ENCODE results near the gene NCDN.

NCDN gene

DNA sequence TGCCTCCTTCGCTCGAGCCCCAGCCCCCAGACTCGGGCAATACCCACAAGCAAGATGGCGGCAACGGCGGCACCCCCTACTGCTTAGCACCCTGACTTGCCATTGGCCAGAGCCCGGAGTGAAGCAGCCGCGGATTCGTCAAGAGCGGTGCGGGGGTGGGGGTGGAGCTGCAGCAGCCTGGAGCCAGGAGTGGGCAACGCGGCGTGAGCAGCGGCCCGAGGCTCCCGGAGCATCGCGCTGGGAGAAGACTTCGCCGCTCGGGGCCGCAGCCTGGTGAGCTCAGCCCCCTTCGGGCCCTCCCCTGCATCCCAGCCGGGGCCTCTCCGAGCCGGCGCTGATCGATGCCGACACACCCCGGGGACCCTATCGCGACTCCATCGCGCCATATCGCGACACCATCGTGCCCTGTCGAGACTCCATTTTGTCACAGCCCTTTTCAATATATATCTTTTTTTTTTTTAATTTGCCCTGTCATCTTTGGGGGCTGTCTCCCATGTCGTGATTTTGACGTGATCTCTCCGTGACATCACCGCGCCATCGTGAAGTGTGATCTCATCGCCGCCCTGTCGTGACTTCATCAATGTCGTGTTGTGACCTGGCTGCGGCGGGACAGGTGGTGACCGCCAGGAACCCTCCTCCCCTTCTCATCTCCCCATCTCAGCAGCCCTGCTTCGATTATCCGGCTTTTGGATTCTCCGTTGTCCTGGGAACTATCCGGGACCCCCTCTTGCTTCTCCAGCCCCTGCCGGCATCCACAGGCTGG, at the start of gene NCDN:
TSS of gene NCDN (plus strand) at position 189 of the 763 bp plus-strand sequence. CDS start at position 581, 392 bp downstream.
- DNase-seq = peak; percentile 98

DNA sequence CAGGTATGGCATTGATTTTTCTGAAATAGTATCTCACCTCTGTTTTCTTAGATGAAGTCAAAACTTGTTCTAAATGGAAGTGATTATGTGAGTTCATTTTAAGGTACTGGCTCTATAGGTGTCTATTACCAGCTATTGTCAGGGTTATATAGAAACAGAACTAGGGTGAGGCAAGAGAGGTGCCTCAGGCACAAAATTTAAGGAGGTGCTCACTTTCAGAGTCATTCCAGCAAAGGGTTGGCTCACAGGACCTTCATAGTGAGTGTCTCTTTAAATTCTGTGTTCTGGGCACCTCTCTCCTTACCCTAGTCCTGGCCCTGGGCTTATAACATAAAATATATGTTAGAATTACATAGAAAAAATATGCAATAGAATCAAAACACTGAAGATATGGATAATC, 49.7 kb upstream of the NCDN start:
- DNase-seq = no peak

- DNase-seq = no peak
Measured at GRCh38 chr1:35509558-35509957, 48.0 kb upstream of the NCDN start.

GRCh38 chr1:35511305-35511704, 46.3 kb upstream of the NCDN start:
- no peak for DNase-seq

DNA sequence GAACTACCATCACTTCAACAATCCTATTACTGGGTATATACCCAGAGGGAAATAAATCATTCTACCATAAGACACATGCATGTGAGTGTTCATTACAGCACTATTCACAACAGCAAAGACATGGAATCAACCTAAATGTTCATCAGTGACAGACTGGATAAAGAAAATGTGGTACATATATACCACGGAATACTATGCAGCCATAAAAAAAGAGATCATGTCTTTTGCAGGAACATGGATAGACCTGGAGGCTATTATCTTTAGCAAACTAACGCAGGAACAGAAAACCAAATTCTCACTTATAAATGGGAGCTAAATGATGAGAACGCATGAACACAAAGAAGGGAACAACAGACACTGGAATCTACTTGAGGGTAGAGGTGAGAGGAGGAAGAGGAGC, 39.4 kb upstream of the NCDN start:
- no peak for DNase-seq

DNA sequence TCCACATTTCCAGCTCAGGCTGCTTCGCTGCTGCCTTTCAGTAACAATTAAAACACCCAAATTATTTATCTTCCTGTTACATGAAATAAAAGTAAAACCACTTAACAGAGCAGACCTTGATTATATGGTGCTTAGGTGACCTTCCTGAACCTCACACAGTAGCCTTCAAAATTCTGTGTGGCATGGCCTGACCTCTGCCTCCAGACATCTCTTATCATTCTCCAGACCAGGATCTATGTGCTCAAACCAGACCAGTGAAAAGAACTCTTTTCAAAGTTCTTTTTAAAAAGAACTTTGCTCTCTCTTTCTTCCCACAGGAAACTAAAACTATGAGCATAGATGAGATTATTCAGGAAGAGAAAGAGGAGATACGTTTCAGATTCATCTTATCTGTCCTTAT, 38.2 kb upstream of the NCDN start:
- no peak for DNase-seq

GRCh38 chr1:35524106-35524505, 33.5 kb upstream of the NCDN start:
- DNase-seq = no peak

- no peak for DNase-seq
Measured at GRCh38 chr1:35530168-35530567, 27.4 kb upstream of the NCDN start.

DNA sequence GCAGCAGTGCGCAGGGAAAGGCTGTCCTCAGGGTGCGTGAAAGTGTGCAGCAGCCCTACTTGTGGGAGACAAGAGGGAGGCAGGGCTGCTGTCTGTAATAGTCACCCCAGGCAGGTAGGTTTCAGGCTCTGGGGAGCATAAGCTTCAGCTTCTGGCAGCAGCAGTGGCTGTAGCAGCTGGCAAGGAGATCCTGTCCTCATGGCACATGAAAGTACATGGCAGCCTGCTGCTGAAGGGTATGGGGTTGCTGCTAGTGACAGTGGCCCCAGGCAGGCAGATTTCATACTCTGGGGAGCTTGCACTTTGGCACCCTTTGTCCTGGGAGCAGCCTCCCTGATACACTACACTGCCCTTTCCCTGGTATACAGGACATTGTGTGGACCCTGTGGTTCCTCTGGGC, 26.7 kb upstream of the NCDN start:
- no peak for DNase-seq

DNA sequence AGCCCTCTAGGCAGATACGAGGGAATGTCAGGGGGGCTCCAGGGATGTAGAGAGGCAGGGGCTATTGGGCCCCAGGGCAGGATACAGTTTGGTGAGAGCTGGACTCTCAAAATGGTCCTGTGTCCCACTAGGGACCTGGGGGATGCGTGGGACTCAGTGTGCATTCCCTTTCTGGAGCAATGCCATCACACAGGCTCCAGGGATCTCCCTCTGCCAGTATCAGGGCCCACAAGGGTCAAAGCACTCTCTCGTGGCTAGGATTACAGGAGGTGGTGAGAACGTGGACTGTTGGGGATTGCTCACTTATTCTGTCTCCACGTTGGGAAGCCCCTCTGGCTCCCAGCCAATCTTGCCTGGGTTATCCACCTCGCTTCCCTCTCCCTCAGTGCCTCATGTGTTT, 26.2 kb upstream of the NCDN start:
- DNase-seq = no peak

DNA sequence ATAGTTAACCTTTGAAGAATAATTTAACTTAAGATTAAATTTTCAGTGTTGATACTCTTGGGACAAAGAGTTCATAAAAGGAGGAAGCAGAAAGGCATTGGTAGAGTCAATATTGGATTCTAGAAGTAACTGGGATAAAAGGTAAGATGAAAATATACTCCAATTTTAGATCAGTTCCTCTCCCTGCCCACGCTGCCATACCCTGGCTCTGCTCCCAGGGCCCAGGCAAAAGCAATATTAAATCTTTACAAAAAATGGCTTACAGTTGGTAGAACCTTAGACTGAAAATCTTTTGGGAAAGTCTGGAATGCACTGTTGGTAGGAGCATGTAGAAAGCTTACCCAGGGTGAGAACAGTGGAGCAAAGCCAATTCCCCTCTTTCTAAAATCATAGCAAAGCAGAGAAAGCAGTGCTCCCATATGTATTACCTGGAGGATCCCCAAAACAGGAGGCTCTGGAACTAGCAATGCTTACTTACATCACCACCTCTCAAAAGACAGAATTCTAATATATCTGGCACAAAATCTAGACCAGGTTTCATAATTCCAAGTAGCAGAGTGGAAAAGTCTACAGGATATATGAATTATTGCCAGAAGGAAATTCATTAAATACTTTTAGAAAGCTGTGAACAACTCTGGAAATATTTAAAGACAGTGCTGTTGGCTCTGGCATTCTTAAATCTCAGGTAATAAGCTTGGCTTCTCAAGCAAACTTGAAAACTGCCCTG, 24.9 kb upstream of the NCDN start:
- DNase-seq = no peak

DNA sequence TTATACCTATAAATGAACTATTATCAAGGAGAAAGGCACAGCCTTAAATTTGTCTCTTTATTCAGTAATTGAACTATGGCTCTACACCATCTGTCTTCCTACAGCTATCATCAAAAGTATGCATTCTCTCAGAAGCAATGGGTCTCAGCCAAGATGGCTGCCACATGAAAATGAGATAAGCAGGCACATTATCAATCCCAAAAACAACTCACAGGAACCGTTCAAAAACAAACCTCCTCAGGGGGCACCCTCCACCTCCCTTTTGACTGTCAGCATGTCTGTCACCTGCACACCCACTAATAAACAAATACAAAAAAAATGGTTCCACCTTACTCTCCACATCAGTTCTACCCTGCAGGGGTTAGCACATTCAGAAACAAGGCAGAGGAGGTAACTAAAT, 24.0 kb upstream of the NCDN start:
- DNase-seq = no peak

DNA sequence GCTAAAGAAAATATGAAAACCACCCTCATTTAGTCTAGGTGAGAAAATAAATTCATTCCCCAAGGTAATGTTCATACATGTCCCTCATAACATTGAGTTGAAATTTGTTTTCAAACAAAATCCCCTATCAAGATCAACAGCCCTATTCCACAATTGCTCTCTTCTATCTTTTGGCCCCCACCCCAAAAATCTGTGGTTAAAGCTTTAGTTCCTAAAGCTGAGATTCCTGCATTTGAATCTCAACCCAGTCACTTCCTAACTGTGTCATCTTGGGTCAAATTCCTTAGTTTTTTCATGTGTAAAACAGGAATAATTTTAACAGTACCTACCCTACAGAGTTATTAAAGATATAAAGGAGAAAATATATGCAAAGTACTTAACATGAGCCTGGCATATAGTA, 22.4 kb upstream of the NCDN start:
- DNase-seq = no peak

DNA sequence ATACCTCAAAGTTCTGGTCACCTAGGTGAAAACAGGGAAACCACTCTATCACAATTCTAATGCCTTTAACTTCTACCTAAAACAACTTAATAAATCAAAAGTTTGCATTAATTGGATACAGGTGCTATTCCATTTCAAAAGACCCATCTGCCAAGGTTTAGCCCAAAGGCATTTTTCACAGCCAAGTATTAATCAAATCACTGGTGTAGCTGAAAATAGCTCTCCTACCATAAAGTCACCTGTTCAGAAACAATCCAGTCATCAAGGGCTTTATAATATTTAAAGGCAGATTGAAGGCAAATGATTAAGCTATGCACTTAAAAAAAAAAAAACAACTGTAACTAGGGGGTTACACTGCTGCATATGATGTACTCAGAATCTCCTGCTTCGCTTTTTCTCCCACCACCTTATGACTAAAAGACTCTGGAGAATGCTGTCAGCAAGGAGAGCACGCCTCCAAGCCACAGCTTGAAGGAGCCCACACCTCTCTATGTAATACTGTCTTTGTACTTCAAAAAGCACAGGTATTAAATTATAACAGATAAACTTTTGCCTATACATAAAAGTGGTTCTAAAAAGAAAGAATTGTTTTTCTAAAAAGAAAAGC, 20.9 kb upstream of the NCDN start:
- DNase-seq = no peak

DNA sequence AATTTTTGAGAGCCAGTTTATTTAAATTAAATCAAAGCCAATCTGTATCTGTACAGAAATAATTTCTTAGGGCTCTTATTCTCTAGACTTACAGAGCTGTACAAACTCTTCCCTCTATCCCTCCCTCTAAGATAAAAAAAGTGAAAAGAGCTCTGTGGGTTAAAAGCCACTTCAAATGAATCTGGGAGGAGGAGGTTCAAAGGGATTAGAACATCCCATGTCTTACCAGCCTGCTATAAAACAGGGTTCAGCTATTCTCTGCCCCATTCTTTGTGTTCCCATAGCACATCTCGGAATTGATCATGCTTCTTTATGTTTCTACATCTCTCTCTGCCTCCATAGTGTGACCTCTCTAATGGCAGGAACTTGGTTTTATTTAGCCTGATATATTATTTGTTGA, 19.8 kb upstream of the NCDN start:
- no peak for DNase-seq

- DNase-seq = peak; percentile 28
Measured at GRCh38 chr1:35539073-35539823, 18.4 kb upstream of the NCDN start.

DNA sequence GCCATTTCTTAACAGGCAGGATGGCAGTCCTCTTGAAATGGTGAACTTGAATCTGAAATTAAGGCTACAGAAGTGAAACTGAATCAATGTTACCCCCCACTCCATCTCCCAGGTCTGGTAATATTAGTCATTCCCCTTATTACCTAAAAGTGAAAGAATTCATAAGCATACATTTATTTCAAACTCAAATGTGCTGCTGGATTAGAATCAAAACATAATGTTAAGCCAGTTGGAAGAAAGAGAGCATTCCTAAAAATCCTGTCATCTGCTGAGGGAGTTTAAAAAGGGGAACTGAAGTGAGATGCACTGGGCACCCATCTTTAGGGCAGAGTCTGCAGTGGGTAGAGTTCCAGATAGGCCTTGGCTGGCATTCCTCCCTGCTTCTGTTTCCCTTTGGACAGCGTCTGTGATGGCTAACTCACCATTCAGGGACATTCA, 17.8 kb upstream of the NCDN start:
- DNase-seq = no peak

GRCh38 chr1:35544976-35545375, 12.6 kb upstream of the NCDN start:
- peak; percentile 54 for DNase-seq

GRCh38 chr1:35546614-35547013, 11.0 kb upstream of the NCDN start:
- DNase-seq = no peak

DNA sequence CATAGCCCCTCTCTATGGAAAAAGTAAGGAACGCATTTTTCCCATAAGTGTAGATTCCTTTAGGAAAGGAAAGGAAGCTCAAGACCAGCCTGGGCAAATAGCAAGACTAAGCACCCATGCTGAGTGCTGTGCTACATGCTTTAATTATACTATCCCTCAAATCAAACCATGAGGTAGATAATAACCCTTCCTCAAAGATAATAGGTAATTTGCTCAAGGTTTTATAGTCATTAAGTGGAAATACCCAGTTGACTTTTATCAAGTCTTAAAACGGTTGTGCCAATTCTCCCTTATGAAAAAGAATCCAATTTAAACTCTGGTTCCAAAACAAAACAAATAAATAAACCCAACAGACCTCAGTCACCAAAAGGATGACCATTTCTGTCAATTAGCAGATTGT, 3.7 kb upstream of the NCDN start:
- DNase-seq = no peak

GRCh38 chr1:35554266-35555211, 3.1 kb upstream of the NCDN start:
- no peak for DNase-seq

DNA sequence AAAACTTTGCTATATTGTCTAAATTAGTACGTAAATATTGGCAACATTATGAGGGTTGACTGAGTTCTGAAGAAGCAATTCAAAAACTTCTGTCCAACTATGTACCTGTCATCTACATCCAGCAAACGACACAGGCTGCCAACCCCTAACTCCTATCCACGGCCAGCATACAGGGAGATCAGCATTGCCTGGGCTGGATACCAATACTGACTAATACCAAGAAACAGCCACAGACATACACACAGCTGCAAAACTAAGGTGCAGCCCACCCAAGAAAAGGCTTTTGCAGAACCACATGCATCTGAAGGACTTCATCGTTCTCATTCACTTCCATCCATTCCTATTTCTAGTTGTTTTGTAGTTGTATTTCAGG, 2.4 kb upstream of the NCDN start:
- DNase-seq = no peak

Data from activated CD4-positive, alpha-beta T cell treated with anti-CD3 and anti-CD28 coated beads for 48 hours (primary cell).